Smooth muscle cell (in vitro differentiated cells): ENCODE measurements around the gene SFT2D3. TPM values are rescaled to one million over a fixed set of nuclear protein-coding genes. Genes with fewer than 3 reads are reported as not detected.

Experiments used
- DNase-seq: peaks from one replicate; lab custom pipeline; 2025; ENCODE audit not compliant: unreplicated experiment; lab: John Stamatoyannopoulos, UW
- H2AFZ ChIP-seq: fragments of 200-600 bp; sonication (generic); 2 replicates; pipeline ENCODE4 v1.6.0; 2016; ENCODE audit warnings: antibody characterized with exemption, low read depth, mild to moderate bottlenecking
- H3F3A ChIP-seq: fragments of 200-600 bp; sonication (generic); 2 replicates; pipeline ENCODE4 v1.6.0; 2017; ENCODE audit warnings: antibody characterized with exemption, low read depth
- H3K27ac ChIP-seq: fragments of 200-600 bp; sonication (generic); 2 replicates; pipeline ENCODE4 v1.5.1; 2016; ENCODE audit warnings: low read depth, mild to moderate bottlenecking
- H3K27me3 ChIP-seq: fragments of 200-600 bp; sonication (generic); 2 replicates; pipeline ENCODE4 v1.6.1; 2016; ENCODE audit warnings: low read depth, mild to moderate bottlenecking
- H3K36me3 ChIP-seq: fragments of 200-600 bp; sonication (generic); 2 replicates; pipeline ENCODE4 v1.5.1; 2016; ENCODE audit warnings: low read depth
- H3K4me1 ChIP-seq: fragments of 200-600 bp; sonication (generic); 2 replicates; pipeline ENCODE4 v1.5.1; 2016; ENCODE audit warnings: low read depth
- H3K4me2 ChIP-seq: fragments of 200-600 bp; sonication (generic); 2 replicates; pipeline ENCODE4 v1.6.0; 2016; ENCODE audit warnings: mild to moderate bottlenecking
- H3K4me3 ChIP-seq: fragments of 200-600 bp; sonication (generic); 2 replicates; pipeline ENCODE4 v1.5.1; 2016; ENCODE audit warnings: mild to moderate bottlenecking
- H3K79me2 ChIP-seq: fragments of 200-600 bp; sonication (generic); 2 replicates; pipeline ENCODE4 v1.6.0; 2016; ENCODE audit warnings: low read depth, mild to moderate bottlenecking
- H3K9ac ChIP-seq: fragments of 200-600 bp; sonication (generic); 2 replicates; pipeline ENCODE4 v1.6.0; 2016; ENCODE audit warnings: low read depth
- H3K9me3 ChIP-seq: fragments of 200-600 bp; sonication (generic); replicated peaks from 2 replicates; pipeline ENCODE4 v1.5.1; 2016; ENCODE audit warnings: low read depth
- H4K20me1 ChIP-seq: fragments of 200-600 bp; sonication (generic); 2 replicates; pipeline ENCODE4 v1.6.0; 2016; ENCODE audit warnings: low read depth
- CTCF ChIP-seq: fragments of 200-600 bp; sonication (generic); IDR thresholded peaks from 2 replicates; pipeline ENCODE4 v1.5.1; 2017; ENCODE audit warnings: borderline replicate concordance, mild to moderate bottlenecking, antibody characterized with exemption; ENCODE audit not compliant: insufficient read depth, poor library complexity, severe bottlenecking
- WGBS: methylation state at CpG from one replicate; pipeline ENCODE4 v1.1.7; 2016; ENCODE audit warnings: low lambda C conversion rate; 5-methylcytosine and 5-hydroxymethylcytosine counted together
- polyA plus RNA-seq: library from polyadenylated mRNA; unstranded; fragments of >200 nt; fragmentation: Nextera tagmentation; extraction: Ambion mirVana; gene quantifications from 2 replicates; pipeline ENCODE4 v1.2.1, GENCODE V29; 2016
- total RNA-seq: library from RNA; depleted of rRNA; stranded (reverse); fragments of >200 nt; gene quantifications from 2 replicates; pipeline ENCODE4 v1.2.3, GENCODE V29; 2014

Gene SFT2D3, protein sequence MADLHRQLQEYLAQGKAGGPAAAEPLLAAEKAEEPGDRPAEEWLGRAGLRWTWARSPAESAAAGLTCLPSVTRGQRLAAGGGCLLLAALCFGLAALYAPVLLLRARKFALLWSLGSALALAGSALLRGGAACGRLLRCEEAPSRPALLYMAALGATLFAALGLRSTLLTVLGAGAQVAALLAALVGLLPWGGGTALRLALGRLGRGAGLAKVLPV
- total RNA-seq (7.0 and 7.3 TPM in 2 replicates), polyA plus RNA-seq (not detected in 2 replicates)

GRCh38 chr2:127701193-127701650, at the start of gene SFT2D3:
SFT2D3 (plus strand) TSS chr2:127701497; CDS start chr2:127701529, 32 bp downstream.
- Histone ChIP-seq H3F3A (peaks cover 22% of the 10 kb centered on the region), H3K9me3 (no peaks in the 10 kb centered on the region), H3K79me2 (peaks cover 16% of the 10 kb centered on the region), H4K20me1 (no peaks in the 10 kb centered on the region), H3K27me3 (no peaks in the 10 kb centered on the region), H3K4me1 (peaks cover 18% of the 10 kb centered on the region), H3K4me3 (peak within 1 kb of the TSS; percentile 70), H3K27ac (peak within 1 kb of the TSS; percentile 90), H3K36me3 (no peaks in the 10 kb centered on the region), H3K4me2 (peak within 1 kb of the TSS; percentile 91), H3K9ac (peak within 1 kb of the TSS; percentile 83), H2AFZ (peak within 1 kb of the TSS; percentile 86)
- no peak for TF ChIP-seq CTCF
- WGBS: under 1% methylated on average over 44 of the region's 44 CpGs
- peak; percentile 82 for DNase-seq

GRCh38 chr2:127651971-127652550, 49.2 kb upstream of the SFT2D3 start:
- H3K27me3 ChIP-seq: no peaks in the 10 kb centered on the region
- WGBS: 74% methylated on average over 14 of the region's 14 CpGs
- H3K79me2 ChIP-seq: no peaks in the 10 kb centered on the region
- no peak overlapping the region for H3K27ac ChIP-seq
- H2AFZ ChIP-seq: no peak overlapping the region
- no peak for TF ChIP-seq CTCF
- H3K4me2 ChIP-seq: no peak overlapping the region
- no peak overlapping the region for H3K9ac ChIP-seq
- H3K4me3 ChIP-seq: no peak overlapping the region
- no peaks in the 10 kb centered on the region for H3F3A ChIP-seq
- no peaks in the 10 kb centered on the region for H3K36me3 ChIP-seq
- H3K4me1 ChIP-seq: peaks cover 9% of the 10 kb centered on the region
- H4K20me1 ChIP-seq: no peaks in the 10 kb centered on the region
- no peaks in the 10 kb centered on the region for H3K9me3 ChIP-seq
- peak; percentile 26 for DNase-seq

- peaks cover 9% of the 10 kb centered on the region for H3K4me1 ChIP-seq
- H3K4me2 ChIP-seq: no peak overlapping the region
- 80% methylated on average over 25 of the region's 25 CpGs for WGBS
- no peak overlapping the region for H2AFZ ChIP-seq
- H3K79me2 ChIP-seq: no peaks in the 10 kb centered on the region
- TF ChIP-seq CTCF: no peak
- no peak for DNase-seq
- H3K9ac ChIP-seq: no peak overlapping the region
- no peaks in the 10 kb centered on the region for H3K36me3 ChIP-seq
- no peaks in the 10 kb centered on the region for H3K9me3 ChIP-seq
- no peaks in the 10 kb centered on the region for H3F3A ChIP-seq
- no peaks in the 10 kb centered on the region for H3K27me3 ChIP-seq
- H3K4me3 ChIP-seq: no peak overlapping the region
- no peaks in the 10 kb centered on the region for H4K20me1 ChIP-seq
- H3K27ac ChIP-seq: no peak overlapping the region
Measured at GRCh38 chr2:127652786-127653357, 48.4 kb upstream of the SFT2D3 start.
